GM21717 (cell line): ENCODE results near the gene RPL7A.
"Not testable (repeated sequence)": the region's sequence is repeated elsewhere in the genome, so short reads cannot be mapped to it uniquely, and the experiment has no call there.

Experiments
- ATAC-seq: cut with Tn5 transposase; IDR thresholded peaks from one replicate; pipeline ENCODE4 v1.9.1; 2021; ENCODE audit warnings: mild to moderate bottlenecking, moderate library complexity; ENCODE audit not compliant: unreplicated experiment

Gene RPL7A

DNA sequence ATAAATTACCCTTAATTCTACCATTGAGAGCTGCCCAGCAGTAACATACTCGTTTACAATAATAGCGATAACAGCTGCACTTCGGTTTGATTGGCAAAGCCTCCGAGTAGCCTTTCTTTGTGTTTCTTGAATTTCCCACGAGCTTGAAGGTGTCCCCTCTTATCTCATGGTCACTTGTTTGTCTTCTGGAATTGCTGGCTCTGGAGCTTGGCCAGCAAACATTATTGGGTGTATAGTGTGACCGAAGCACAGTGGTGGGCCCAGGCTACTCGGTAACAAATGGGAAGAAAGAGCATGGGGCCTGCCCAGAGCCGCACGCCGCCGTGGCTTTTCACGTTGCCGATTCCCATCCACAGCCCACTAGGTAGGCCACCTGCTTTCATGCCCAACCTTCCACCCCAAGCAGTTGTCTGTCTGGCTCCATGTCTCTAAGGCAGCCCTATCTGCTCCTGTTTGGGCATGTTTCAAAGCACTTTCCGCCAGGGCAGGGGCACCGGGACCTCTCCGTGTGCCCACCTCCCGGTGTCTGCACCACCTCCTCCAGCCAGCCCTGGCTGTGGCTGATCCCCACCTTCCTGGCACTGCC is 36.8 kb downstream of the RPL7A start:
- no peak for ATAC-seq

DNA sequence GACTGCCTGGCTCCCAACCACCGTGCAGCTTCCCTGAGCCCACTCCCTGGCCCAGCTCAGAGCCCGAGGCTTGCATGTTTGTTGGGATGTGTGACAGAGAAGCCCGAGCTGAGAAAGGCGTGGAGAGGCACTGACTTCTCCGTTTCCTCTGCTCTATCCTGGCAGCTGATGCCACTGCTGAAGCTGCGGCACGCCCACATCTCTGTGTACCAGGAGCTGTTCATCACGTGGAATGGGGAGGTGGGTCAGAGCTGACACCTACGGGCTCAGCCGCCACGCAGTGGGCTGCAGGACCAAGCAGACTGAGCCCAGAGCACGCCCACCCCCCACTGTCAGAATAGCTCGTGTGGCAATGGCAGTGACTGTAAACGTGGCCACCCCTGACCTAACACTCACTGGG is 37.4 kb downstream of the RPL7A start:
- no peak for ATAC-seq

DNA sequence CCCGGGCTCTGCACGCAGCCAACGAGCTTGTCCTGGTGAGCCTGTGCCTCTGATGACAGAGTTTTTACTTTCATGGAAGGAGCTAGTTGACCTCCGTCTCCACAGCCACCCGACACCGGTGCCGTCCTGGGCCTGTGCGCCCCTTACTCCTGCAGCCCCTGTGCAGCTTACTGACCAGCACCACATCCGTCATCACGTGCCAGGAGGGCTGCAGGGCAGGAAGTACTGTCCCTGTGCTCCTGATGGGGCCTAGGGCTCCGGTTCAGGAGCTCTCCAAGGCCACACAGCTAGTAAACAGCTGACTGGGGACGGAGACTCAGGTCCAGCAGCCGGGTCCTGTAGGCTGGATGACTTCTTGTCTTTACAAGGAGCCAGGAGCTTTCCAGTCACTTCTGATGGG is 38.3 kb downstream of the RPL7A start:
- no peak for ATAC-seq

DNA sequence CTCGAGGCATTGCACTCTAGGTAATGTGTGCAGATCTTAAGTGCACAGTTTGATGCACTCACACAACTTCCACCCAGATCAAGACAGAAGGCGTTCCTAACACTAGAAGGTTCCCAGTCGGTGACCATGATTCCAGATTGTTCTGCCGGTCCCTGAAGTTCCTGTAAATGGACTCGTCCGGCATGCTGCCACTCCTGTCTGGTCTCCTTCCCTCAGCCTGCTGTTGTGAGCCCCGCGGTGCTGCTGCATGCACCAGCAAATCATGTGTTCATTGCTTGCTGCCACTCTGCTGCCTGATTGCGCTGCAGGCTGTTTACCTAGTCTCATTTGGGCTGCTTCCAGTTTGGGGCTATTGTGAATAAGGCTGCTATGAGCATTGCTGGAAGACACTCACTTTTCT is 39.7 kb downstream of the RPL7A start:
- no peak for ATAC-seq

DNA sequence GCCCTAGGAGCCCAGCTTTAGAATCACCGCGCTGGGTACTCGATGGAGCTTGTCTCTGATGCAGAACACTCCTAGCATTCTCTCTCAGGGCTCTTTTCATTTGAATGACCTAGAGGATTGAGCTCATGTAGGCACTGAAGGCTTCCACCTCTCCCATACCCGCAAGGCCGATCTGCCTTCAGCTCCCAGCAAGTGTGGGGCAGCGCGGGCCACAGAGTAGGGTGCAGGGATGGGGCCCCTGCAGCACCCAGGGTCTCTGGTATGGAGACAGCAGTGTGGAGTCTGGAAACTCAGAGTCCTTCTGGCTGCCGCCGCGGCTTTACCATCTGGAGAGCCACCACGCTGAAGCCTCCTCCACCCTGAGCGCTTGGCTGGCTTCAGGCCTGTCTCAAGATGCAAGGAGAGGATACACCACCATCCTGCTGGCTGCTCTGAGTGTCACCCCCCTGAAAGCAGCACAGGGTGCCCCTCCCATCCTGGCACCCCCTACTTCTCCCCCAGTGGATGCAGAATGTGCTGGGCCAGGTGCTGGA is 41.1 kb downstream of the RPL7A start:
- no peak for ATAC-seq

DNA sequence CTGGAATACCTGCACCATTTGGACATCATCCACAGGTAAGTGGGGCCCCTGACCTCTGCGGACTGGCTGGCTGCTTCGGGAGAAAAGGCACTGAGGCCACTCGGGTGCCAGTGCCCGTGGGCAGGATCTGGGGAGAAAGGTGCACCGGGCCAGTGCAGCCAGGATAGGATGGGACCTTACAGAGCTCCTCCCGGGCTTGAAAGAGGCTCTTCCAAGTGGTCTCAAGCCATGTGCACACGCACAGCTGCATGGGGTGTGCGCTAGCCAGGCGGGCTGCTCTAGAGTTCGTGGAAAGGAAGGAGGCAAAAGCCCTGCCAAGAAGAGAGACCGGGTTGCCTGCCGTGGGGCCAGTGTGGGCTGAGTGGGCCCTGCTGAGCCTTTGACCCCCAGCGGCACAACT is 41.5 kb downstream of the RPL7A start:
- no peak for ATAC-seq

DNA sequence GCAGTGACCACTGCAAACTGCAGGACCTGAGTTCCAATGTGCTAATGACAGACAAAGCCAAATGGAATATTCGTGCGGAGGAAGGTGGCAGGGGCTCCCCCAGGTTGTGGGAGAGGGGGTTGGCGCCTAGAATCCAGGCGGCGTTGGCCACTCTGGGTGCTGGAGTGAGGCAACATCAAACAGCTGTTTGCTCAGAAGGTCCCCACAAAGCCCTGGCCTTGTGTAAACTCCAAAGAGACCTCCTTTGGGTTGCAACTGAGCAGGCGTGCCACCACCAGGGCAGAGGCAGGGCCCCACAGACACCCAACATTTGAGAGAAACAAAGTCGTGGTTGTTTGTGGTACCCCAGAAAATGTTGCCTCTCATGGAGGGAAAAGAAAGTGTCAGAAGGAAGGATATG is 42.7 kb downstream of the RPL7A start:
- no peak for ATAC-seq

DNA sequence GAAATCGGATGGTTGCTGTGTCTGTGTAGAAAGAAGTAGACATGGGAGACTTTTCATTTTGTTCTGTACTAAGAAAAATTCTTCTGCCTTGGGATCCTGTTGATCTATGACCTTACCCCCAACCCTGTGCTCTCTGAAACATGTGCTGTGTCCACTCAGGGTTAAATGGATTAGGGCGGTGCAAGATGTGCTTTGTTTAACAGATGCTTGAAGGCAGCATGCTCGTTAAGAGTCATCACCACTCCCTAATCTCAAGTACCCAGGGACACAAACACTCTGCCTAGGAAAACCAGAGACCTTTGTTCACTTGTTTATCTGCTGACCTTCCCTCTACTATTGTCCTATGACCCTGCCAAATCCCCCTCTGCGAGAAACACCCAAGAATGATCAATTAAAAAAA is 43.4 kb downstream of the RPL7A start:
- ATAC-seq: not testable (repeated sequence)

DNA sequence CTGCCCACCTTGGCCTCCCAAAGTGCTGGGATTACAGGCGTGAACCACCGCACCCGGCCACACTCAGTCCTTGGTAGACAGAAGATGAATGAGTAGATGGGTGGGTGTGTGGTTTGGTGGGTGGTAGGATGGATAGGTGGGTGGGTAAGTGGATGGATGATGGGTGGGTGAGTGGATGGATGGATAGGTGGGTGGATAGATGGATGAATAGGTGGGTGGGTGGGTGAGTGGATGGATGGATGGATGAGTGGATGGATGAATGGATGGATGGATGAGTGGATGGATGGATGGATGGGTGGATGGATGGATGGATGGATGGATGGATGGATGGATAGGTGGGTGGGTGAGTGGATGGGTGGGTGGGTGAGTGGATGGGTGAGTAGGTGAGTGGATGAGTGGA is 44.3 kb downstream of the RPL7A start:
- ATAC-seq: not testable (repeated sequence)

DNA sequence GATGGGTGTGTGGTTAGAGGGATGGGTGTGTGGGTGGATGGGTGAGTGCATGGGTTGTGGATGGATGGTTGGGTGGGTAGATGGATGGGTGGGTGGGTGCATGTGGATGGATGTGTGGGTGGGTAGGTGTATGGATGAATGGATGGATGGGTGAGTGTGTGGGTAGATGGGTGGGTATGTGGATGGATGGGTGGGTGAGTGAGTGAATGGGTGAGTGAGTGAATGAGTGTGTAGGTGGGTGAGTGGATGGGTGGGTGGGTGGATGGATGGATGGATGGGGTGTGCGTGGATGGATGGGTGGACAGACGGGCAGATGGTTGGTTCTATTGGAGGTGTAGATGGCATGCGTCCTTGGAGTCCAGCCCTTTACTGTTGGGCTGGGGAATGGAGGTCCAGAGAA is 45.4 kb downstream of the RPL7A start:
- ATAC-seq: no peak

DNA sequence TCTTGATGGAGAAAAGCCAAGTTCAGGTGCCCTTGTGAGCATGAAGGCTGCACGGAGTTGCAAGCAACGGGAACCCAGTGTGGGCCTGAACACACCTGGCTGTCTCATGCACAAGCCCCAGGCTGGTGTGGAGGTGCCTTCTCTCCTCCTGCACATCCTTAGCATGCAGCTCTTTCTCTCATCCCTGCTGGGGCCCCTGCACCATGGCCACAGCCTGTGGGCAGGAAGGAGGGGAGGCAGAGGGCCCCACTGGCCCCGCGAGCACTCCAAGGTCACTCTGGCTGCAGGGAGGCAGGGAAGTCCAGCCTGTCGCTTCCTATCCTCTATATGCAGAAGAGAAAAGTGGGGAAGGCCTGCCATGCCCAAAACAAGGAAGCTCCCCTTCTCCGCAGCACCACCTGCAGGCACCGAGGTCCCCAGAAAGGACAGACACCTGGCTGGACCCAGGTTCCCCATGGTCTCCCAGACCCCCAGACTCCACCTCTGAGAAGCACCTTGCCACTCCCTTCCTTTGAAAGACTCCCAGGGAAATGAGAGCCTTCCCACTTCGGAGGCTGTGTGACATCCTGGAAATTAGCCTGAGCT is 46.8 kb downstream of the RPL7A start:
- no peak for ATAC-seq

DNA sequence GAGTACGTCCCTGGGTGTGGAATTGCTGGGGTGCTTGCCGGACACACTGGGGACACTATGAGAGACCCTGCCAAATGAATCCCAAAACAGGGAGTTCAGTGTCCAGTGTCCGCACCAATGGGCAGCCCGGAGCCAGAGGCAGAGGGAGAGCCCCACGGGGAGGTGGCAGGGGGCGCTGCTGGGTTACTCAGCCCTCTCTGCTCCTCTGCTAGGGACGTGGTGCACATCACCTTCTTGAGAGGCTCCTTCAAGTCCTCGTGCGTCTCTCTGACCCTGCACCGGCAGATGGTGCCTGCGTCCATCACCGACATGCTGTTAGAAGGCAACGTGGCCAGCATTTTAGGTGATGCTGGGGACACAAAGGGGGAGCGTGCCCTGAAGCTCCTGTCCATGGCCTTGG is 48.9 kb downstream of the RPL7A start:
- no peak for ATAC-seq

DNA sequence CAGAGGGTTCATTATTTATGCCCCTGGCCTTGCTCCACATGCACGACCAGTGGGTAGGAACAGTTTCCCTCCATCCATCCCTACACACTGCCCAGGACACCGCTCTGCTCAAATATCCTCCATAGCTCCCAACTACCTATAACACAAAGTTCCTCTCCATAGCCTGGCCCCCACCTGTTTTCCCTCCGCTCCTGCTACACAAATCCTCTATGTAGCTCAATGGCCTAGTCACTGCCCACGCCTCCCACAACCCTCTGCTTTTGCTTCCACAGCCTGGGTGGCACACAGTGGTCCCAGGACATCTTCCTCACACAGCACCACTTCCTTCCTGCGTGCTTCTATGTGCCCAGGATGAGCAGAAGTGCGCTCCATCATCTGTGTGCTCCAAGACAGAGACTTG is 49.4 kb downstream of the RPL7A start:
- no peak for ATAC-seq

DNA sequence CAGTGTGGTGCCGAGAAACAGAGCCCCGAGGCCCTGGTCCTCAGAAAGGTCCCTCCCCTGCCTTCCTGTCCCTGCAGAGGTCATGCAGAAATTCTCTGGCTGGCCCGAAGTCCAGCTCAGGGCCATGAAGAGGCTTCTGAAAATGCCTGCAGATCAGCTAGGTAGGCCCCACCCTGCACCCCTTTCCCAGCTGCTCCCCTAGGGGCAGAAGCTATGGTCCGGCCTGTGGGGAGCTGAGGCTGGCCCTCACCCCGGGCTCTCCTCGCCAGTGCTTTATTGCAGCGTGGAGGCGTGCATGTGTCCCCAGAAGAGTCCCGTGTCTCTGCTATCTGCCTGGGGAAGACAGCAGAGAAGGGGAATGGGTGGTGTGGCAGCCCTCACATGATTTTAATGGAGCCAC is 49.9 kb downstream of the RPL7A start:
- ATAC-seq: no peak

DNA sequence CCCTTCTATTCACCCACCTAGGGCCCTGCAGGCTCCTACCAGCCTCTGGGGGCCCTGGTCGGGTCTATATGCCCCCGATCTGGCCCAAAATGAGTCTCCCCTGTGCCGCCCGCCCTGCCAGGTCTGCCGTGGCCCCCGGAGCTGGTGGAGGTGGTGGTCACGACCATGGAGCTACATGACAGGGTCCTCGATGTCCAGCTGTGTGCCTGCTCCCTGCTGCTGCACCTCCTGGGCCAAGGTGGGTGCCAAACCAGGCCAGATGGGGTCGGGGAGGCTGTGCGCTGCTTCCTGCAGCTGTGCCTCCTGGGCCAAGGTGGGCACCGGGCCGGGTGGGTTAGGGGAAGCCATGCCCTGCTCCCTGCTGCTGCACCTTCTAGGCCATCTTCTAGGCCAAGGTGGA is 52.3 kb downstream of the RPL7A start:
- no peak for ATAC-seq
